Hepatocyte (in vitro differentiated cells): ENCODE results near the gene SOAT2. TPM values are rescaled to one million over a fixed set of nuclear protein-coding genes. Genes with fewer than 3 reads are reported as not detected.

Source experiments
- DNase-seq: peaks from one replicate; pipeline ENCODE4 v3.0.0-alpha.2; 2016; ENCODE audit warnings: low spot score
- H2AFZ ChIP-seq: fragments of 200-600 bp; sonication (generic); 2 replicates; pipeline ENCODE4 v1.6.0; 2016; ENCODE audit warnings: antibody characterized with exemption, mild to moderate bottlenecking
- H3K27ac ChIP-seq: fragments of 200-600 bp; sonication (generic); 2 replicates; pipeline ENCODE4 v1.5.1; 2016; ENCODE audit warnings: mild to moderate bottlenecking
- H3K27me3 ChIP-seq: fragments of 200-600 bp; sonication (generic); 2 replicates; pipeline ENCODE4 v1.6.1; 2016
- H3K36me3 ChIP-seq: fragments of 200-600 bp; sonication (generic); replicated peaks from 2 replicates; pipeline ENCODE4 v1.5.1; 2016; ENCODE audit warnings: low read depth; ENCODE audit not compliant: insufficient read depth
- H3K4me1 ChIP-seq: fragments of 200-600 bp; sonication (generic); 2 replicates; pipeline ENCODE4 v1.5.1; 2016; ENCODE audit warnings: mild to moderate bottlenecking, moderate library complexity; ENCODE audit not compliant: insufficient read depth
- H3K4me2 ChIP-seq: fragments of 200-600 bp; sonication (generic); 2 replicates; pipeline ENCODE4 v1.6.0; 2016
- H3K4me3 ChIP-seq: fragments of 200-600 bp; sonication (generic); 2 replicates; pipeline ENCODE4 v1.5.1; 2016; ENCODE audit warnings: mild to moderate bottlenecking
- H3K79me2 ChIP-seq: fragments of 200-600 bp; sonication (generic); 2 replicates; pipeline ENCODE4 v1.6.0; 2017; ENCODE audit warnings: mild to moderate bottlenecking
- H3K9me2 ChIP-seq: fragments of 200-600 bp; sonication (generic); replicated peaks from 2 replicates; pipeline ENCODE4 v1.6.0; 2017; ENCODE audit warnings: mild to moderate bottlenecking; ENCODE audit not compliant: insufficient read depth
- H3K9me3 ChIP-seq: fragments of 200-600 bp; sonication (generic); 2 replicates; pipeline ENCODE4 v1.5.1; 2016; ENCODE audit warnings: low read depth, mild to moderate bottlenecking
- H4K20me1 ChIP-seq: fragments of 200-600 bp; sonication (generic); 2 replicates; pipeline ENCODE4 v1.6.0; 2016; ENCODE audit warnings: mild to moderate bottlenecking; ENCODE audit not compliant: insufficient read depth, poor library complexity, severe bottlenecking
- CTCF ChIP-seq: fragments of 200-600 bp; sonication (generic); IDR thresholded peaks from 2 replicates; pipeline ENCODE4 v1.5.1; 2016; ENCODE audit warnings: antibody characterized with exemption, mild to moderate bottlenecking; ENCODE audit not compliant: poor library complexity
- EZH2 ChIP-seq: fragments of 200-600 bp; sonication (generic); IDR thresholded peaks from 2 replicates; pipeline ENCODE4 v1.6.1; 2016; ENCODE audit warnings: antibody characterized with exemption, mild to moderate bottlenecking, borderline replicate concordance
- EZH2phosphoT487 ChIP-seq: fragments of 200-600 bp; sonication (generic); IDR thresholded peaks from one replicate; pipeline ENCODE4 v1.6.1; 2018; ENCODE audit warnings: antibody characterized with exemption, mild to moderate bottlenecking, low read depth, moderate library complexity; ENCODE audit not compliant: unreplicated experiment, severe bottlenecking
- WGBS: methylation state at CpG from one replicate; pipeline ENCODE4 v1.1.6; 2016; ENCODE audit warnings: low lambda C conversion rate; ENCODE audit errors: missing lambda C conversion rate; 5-methylcytosine and 5-hydroxymethylcytosine counted together
- polyA plus RNA-seq: library from polyadenylated mRNA; unstranded; fragments of >200 nt; fragmentation: Nextera tagmentation; extraction: Ambion mirVana; gene quantifications from 2 replicates; pipeline ENCODE4 v1.2.1, GENCODE V29; 2016
- total RNA-seq: library from RNA; depleted of rRNA; stranded (reverse); fragments of >200 nt; gene quantifications from 2 replicates; pipeline ENCODE4 v1.2.3, GENCODE V29; 2014

Gene SOAT2
- total and polyA plus RNA-seq, 2 experiments from 2014 or later = 21.8 to 29.4 TPM

DNA sequence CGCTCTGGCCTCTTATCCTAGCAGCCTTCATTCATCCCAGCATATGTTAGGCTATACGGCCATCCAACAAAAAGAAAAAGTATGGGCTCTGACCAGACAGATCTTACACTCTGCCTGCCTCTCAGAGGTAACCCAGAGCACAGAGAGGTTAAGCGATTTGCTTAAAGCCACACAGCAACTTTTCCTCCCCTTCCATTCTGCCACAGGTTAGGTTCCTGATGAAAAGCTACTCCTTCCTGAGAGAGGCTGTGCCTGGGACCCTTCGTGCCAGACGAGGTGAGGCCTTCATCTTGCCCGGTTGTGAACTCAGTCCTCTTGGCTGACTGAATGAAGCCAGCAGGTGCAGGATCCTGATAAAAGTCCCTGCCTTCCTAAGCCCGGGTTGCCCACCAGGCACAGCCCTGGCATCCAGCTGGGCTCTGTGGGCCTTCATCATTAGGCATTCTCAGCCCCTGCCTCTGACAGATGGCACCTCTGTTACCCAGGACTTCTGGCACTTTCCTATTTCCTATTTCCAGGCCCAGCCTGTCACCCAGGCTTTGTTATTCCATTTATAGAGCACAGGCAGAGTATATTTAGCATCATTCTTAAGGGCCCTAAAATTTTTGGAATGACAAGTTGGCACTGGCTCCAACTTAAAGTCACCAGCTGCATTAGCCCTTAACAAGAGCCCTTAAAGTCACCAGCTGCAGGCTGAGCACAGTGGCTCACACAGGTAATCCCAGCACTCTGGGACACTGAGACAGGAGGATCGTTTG, 12.8 kb downstream of the SOAT2 start:
- H4K20me1 ChIP-seq = no peaks in the 10 kb centered on the region
- no peak for DNase-seq
- TF ChIP-seq EZH2 (no peak), EZH2phosphoT487 (no peak), CTCF (no peak)
- no peak overlapping the region for H2AFZ ChIP-seq
- no peak overlapping the region for H3K4me3 ChIP-seq
- H3K27ac ChIP-seq = no peak overlapping the region
- peaks cover 7% of the 10 kb centered on the region for H3K4me1 ChIP-seq
- no peak overlapping the region for H3K4me2 ChIP-seq
- no peaks in the 10 kb centered on the region for H3K27me3 ChIP-seq
- H3K36me3 ChIP-seq = no peaks in the 10 kb centered on the region
- H3K9me2 ChIP-seq = no peaks in the 10 kb centered on the region
- no peaks in the 10 kb centered on the region for H3K9me3 ChIP-seq
- WGBS = 93% methylated on average over 8 of the region's 8 CpGs
- peaks cover 6% of the 10 kb centered on the region for H3K79me2 ChIP-seq

DNA sequence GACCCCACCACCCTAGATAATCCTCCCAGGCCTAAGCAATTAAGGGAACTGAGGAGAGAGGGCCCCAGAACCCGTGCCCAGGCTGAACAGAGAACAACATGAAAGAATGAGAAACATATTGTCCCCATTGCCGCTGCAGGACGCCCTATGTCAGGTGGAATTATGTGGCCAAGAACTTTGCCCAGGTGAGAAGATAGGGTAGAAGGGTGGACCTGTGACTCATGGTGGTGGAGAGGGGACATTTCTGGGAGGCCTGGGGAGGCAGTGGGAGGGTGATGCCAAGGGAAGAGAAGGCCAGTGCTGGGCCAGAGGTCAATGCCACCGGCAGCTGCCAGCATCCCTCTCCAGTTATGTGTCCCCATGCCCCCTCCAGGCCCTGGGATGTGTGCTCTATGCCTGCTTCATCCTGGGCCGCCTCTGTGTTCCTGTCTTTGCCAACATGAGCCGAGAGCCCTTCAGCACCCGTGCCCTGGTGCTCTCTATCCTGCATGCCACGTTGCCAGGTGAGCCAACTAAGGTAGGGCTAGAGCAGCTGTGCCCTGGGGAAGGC, 15.5 kb downstream of the SOAT2 start:
- no peak overlapping the region for H2AFZ ChIP-seq
- no peaks in the 10 kb centered on the region for H3K27me3 ChIP-seq
- peak; percentile 23 for DNase-seq
- no peaks in the 10 kb centered on the region for H3K9me3 ChIP-seq
- H3K36me3 ChIP-seq = no peaks in the 10 kb centered on the region
- WGBS = 83% methylated on average over 8 of the region's 8 CpGs
- H3K4me2 ChIP-seq = no peak overlapping the region
- H4K20me1 ChIP-seq = no peaks in the 10 kb centered on the region
- peaks cover 7% of the 10 kb centered on the region for H3K4me1 ChIP-seq
- H3K4me3 ChIP-seq = no peak overlapping the region
- no peak overlapping the region for H3K27ac ChIP-seq
- no peaks in the 10 kb centered on the region for H3K79me2 ChIP-seq
- H3K9me2 ChIP-seq = no peaks in the 10 kb centered on the region
- TF ChIP-seq CTCF = no peak
- TF ChIP-seq EZH2phosphoT487 = no peak
- TF ChIP-seq EZH2 = no peak

GRCh38 chr12:53120685-53121525, 17.6 kb downstream of the SOAT2 start:
- Histone ChIP-seq H3K9me3 (no peaks in the 10 kb centered on the region), H4K20me1 (no peaks in the 10 kb centered on the region), H3K4me1 (no peaks in the 10 kb centered on the region), H3K27me3 (no peaks in the 10 kb centered on the region), H3K36me3 (no peaks in the 10 kb centered on the region), H3K27ac (no peak overlapping the region), H3K9me2 (no peaks in the 10 kb centered on the region), H2AFZ (no peak overlapping the region), H3K4me3 (no peak overlapping the region), H3K79me2 (no peaks in the 10 kb centered on the region), H3K4me2 (no peak overlapping the region)
- 89% methylated on average over 12 of the region's 12 CpGs for WGBS
- TF ChIP-seq EZH2 (no peak), CTCF (no peak), EZH2phosphoT487 (no peak)
- DNase-seq = no peak
